ENCODE measurements around the gene RGS17. TPM values are rescaled to one million over a fixed set of nuclear protein-coding genes. Genes with fewer than 3 reads are reported as not detected.
"Not testable (repeated sequence)": the region's sequence is repeated elsewhere in the genome, so short reads cannot be mapped to it uniquely, and the experiment has no call there.

Gene RGS17
- polyA plus RNA-seq, 3 donors, result 2.4 to 3.4 (median 3.0) TPM

DNA sequence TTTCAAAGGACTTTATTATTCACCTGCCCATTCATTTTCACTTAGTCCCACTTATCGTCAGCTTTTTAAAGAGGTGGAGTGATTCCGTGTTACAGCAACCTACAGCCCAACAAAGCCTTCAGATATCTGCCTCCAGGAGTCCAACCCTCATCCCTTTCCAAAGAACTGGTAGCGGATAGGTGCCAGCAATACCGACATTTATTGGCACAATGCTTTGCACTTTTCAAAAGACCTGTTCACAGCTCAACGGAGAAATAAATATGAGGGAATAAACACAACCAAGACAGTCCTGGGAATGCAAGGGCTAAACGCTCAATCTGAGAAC is 127.8 kb downstream of the RGS17 start:
- DNase-seq (ENCODE audit: extremely low read depth in 1 of 11, low read depth in 9 of 11, low spot score in 4 of 11), result no peak

DNA sequence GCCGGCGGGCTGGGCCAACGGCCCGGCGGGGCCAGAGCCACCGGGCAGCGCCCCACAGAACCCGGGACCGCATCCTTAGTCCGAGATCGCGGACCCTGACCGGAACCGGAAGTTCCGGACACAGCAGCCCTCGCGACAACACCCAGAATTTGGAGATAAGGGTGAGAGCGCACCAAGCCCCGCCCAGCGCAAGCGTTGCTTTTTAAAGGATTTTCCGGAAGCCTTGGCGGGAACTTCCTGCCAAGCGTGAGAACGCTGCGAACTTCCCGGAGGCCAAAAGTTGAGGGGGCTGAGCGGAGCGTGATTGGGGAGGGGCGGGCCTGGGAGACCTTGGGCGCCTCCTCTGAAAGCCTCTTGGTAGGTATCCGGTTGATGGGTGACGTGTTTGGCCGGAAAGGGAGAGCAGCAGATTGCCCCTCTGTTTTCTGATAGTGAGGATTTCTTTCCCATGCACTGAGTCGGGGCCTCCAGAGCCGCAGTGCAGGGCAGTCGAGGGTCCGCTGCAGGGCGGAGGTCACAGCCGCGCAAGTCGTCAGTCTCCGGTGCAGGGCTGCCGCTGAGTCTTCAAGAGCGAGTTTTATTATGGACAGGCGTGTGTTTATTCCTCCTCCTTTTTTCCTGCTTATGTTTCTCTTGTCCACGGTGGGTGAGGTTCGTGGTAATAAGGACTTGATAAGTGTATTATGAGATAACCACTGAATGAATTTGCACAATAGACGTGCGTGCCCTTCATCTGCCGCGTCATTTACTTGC is 128.3 kb downstream of the RGS17 start, which contains the start of gene MTRF1L:
Gene MTRF1L (minus strand): TSS at position 97 of the 753 bp plus-strand sequence. CDS start 24 bp downstream, at position 73.
- DNase-seq (ENCODE audit: extremely low read depth in 1 of 11, low read depth in 9 of 11, low spot score in 4 of 11), result peak; percentile 85 to 97 (median 93)

DNA sequence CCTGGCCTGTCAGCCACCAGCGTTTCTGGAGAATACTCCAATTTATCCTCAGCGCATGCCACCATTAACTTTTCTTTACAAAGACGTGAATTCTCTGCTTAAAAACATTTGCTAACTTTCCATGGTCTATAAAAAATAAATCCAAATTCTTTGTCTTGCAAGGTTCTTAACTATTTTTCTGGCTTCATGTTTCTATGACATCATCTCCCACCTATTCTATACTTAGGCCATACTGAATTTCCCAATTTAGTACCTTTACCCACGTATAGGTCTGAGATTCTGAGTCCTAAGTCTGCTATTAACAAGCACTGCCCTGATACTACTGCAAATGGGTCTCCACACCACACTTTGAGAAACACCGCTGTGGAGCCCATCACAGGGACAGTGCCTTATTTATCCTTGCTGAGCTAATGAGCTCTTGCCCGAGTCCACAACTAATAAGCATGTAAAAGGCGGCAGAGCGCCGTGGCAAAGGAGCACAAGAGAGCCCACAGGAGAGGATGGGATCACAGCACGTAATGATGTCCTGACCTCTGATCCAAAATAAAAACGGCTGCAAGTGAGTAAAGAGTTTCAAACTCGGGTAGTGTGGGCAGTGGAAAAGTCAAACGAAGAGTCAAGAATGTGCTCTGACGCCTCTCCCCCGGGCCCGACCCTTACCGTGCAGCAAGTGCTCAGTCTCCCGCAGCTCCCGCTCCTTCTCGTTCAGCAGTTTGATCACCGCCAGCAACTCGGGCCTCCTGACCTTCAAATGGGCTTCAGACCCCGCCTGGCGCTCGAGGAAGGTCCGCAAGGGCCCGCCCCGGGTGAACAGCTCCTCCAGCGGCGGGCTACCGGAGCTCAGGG is 129.1 kb downstream of the RGS17 start:
- DNase-seq (ENCODE audit: extremely low read depth in 1 of 11, low read depth in 9 of 11, low spot score in 4 of 11), result no peak

DNA sequence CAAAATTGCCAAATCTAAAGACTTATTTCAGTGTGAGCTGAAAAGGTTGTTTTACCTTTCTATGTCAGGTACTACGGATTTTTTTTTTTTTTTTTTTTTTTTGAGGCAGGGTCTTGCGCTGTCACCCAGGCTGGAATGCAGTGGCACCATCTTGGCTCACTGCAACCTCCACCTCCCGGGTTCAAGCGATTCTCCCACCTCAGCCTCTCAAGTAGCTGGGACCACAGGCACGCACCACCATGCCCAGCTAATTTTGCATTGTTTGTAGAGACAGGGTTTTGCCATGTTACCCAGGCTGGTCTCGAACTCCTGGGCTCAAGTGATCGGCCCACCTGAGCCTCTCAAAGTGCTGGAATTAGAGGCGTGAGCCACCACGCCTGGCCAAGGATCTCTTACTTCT is 130.3 kb downstream of the RGS17 start:
- not testable (repeated sequence) for DNase-seq (ENCODE audit: extremely low read depth in 1 of 11, low read depth in 9 of 11, low spot score in 4 of 11)

DNA sequence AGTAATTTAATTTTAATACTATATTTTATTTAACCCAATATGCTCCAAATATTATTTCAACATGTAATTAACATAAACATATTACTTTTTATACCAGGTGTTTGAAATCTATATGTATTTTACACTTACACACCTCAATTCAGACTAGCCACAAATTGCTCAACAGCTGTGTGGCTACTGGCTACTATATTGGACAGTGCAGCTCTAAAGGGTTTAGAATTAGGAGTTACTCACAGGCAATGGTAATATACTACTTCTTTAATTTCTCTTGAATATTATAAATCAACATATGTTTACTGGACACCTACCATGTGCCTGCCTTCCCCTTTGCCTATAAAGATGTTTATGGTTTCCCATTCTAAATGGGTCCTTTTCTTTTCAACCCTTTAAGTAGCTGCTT is 130.8 kb downstream of the RGS17 start:
- DNase-seq (ENCODE audit: extremely low read depth in 1 of 11, low read depth in 9 of 11, low spot score in 4 of 11), result no peak

DNA sequence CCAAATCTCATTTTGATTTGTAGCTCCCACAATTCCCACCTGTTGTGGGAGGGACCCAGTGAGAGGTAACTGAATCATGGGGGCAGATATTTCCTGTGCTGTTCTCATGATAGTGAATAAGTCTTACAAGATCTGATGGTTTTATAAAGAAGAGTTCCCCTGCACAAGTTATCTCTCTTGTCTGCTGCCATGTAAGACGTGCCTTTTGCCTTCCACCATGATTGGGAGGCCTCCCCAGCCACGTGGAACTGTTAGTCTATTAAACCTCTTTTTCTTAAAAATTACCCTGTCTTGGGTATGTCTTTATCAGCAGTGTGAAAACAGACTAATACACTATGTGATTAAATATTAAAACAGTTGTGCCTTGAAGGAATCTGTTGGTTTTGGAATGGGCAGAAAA is 131.5 kb downstream of the RGS17 start:
- not testable (repeated sequence) for DNase-seq (ENCODE audit: extremely low read depth in 1 of 11, low read depth in 9 of 11, low spot score in 4 of 11)

DNA sequence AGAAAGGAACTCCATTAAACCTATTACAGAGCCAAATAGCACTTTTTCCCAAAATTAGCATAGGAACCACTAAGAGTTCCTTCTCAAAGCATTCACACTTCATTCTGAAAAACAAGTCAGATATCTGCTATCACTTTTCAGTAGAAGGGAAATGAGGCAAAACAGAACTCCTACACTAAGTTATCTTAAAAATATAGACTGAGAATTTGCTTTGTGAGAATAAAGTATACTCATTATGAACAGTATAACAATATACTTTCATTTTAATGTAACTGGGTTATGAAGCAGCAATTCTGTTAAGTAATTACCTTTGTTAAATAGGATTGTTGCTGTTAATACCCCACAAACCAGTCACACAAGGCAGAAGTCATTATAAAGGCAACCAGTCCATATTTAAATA is 137.2 kb downstream of the RGS17 start:
- no peak for DNase-seq (ENCODE audit: extremely low read depth in 1 of 11, low read depth in 9 of 11, low spot score in 4 of 11)

DNA sequence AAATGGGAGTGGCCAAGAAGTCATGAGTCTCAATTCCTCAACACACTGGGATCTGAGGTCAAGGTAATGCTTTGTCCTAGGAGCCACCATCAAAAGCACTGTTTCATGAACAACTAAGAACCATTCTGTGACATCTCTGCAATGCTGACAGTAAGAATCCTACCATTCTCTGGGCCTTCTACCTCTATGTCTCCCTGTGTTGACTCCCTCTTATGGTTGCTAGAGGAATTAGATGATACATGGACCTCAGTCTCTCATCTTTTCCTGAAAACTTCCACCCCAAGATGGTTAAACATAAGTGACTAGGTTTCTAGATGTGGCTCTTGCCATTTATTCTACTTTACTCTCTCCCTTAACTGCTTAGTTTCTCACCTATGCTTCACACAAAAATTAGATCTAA is 137.7 kb downstream of the RGS17 start:
- DNase-seq (ENCODE audit: extremely low read depth in 1 of 11, low read depth in 9 of 11, low spot score in 4 of 11), result no peak

DNA sequence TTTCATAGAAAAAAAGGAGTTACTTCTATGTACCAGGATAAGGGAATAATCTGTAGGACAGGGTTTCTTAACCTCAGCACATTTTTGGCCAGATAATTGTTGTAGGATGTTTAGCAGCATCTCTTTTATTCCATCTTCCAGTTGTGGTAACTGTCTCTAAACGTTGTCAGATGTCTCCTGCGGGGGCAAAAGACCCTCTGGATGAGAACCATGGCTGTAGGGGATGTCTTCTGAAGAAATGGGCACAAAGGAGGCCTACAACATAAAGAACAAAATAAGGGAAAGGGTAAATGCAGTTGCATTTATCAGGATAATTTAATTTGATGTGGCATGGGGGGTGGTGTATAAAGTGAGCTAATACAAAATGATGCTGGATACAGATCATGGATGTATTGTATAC is 144.1 kb downstream of the RGS17 start:
- DNase-seq (ENCODE audit: extremely low read depth in 1 of 11, low read depth in 9 of 11, low spot score in 4 of 11), result no peak

DNA sequence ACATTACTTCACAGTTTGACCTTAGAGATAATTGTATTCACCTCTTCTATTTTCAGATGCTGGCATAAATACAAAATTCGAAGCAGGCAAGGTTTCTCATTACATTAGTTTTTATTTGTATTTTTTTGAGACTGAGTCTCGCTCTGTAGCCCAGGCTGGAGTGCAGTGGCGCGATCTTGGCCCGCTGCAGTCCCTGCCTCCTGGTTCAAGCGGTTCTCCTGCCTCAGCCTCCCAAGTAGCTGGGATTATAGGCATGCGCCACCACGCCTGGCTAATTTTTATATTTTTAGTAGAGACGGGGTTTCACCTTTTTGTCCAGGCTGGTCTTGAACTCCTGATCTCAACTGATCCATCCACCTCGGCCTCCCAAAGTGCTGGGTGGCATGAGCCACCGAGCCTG is 145.8 kb downstream of the RGS17 start:
- not testable (repeated sequence) for DNase-seq (ENCODE audit: extremely low read depth in 1 of 11, low read depth in 9 of 11, low spot score in 4 of 11)

DNA sequence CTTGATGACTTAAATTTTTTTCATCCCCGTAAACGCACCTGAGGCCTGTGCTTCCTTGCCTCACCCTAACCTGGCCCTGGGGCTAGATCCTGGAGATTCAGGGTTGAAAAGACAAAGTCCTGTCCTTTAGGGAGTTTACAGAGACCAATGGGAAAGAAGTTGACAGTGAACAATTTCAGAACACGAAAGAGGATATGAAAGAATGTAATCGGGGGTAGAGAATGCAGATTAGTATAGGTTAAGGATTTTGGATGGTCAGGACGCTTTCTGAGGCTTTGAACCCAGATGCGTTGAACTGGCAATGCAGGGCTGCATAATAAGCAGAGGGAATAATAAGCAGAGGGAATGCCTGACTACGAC is 146.6 kb downstream of the RGS17 start:
- DNase-seq (ENCODE audit: extremely low read depth in 1 of 11, low read depth in 9 of 11, low spot score in 4 of 11), result no peak

DNA sequence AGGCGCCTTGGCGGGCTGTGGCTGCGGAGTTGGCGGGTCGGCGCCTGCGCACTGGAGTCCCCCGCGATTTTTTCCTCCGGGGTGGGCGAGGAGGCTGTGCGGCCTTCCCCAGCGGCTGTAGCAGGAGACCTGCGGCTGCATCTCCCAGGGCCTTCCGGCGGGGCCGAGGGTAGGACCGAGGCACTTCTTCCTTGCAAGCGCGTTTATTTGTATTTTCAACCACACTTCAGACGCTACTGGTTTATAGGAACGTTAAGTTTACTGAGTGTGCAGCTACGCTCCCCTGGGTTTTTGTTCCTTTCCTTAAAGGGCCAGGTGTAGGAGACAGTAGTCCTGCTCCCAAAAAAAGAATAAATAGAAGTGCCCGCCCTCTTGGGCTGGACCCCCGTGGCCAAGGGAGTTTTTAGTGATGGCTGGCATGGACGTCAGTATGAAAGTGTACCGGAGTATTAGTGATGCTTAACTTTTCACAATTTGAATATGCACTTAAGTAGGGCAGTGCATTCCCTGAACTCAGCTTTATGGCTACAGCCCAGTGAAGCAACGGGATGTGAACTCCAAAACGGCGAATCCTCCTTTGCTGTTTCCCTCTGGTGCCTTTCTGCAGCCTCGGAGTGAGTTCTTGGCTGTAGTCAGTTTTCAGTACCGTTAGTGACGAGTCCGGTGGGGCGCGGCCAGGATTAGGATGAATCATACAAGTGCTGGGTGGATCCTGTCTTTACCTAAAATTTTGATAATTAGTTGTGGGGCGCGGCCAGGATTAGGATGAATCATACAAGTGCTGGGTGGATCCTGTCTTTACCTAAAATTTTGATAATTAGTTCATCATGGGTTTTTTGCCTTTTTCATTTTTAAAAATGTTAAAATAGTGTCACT is 147.2 kb downstream of the RGS17 start:
- DNase-seq (ENCODE audit: extremely low read depth in 1 of 11, low read depth in 9 of 11, low spot score in 4 of 11), result peak in 5 of 11 donors; percentile 26 to 96 (median 92)

DNA sequence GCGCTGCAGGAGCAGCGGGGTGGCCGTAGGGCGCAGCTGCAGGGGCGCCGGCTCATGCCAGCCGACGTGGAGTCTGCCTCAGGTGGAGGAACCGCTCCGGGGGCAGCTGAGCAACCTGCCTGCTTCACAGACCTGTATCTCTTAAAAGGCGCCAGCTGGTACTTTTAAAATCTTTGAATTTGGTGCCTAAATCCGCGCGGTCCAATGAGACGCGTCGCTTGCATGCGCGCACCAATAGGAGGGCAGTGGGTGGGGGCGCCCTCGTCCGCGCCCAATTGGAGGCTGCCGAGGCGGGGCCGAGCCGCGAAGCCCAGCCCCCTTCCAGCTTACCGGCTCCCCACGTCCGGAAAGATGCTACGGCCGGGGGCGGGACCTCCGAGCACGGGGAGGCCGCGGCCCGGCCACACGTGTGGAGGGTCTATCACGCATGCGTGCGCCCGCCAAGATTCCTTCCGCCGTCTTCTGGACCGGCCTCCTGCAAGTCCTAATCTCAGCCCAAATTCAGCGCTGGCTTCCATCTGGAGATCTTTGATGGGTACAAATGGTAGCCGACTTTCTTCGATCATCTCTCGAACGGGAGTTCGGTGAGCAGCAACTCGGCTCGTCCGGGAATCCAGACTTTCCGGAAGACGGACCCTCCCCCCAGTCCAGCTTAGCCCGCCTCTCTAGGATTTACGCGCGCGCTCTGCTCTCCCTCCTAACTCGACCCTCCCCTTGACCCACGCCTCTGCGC is 148.0 kb downstream of the RGS17 start, which contains the start of gene FBXO5:
Gene FBXO5 (minus strand): TSS at position 138 of the 733 bp plus-strand sequence. CDS start 82 bp downstream, at position 56.
- peak; percentile 84 to 96 (median 95) for DNase-seq (ENCODE audit: extremely low read depth in 1 of 11, low read depth in 9 of 11, low spot score in 4 of 11)

DNA sequence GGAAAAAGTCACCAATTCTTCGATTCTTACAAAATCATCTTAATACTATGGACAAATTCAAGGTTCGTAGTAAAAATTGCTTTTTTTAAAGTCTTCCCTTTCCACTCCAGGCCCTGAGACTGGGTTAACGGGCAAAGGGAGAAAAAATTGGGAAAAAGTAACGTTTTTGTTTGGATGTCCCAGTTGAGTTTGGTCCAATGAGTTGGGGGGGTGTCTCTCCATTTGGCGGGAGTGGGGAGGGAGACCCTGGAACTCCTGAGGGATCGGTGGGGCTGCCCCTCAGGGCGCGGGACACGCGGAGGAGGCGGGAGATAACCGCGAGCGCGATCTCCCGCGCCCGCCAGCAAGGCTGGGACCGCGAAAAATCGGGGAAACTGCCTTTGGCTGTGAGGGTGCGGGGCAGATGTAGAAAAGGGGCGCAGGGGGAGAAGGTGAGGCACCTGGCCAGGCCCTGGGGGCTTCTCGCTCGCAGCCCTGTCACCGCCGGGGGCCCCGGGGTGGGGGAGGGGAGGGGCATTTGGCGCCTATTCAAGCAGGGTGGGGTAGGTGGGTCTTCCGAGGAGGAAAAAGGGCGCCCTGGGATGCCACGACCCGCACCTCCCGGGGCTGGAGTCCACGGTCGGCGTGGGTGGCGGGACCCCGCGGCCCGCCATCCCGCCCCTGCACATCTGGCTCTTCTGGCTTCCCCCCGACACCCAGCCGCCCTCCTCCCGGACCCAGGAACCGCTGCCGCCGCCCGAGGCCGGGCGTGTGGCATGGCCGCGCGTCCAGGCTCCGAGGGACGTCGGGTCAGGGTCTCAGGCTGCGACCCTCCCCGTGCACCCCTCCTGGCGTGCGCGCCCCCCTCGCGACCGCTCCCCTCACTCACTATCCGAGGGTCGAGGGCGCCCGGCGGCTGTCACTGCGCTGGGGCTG is 148.8 kb downstream of the RGS17 start:
- no peak for DNase-seq (ENCODE audit: extremely low read depth in 1 of 11, low read depth in 9 of 11, low spot score in 4 of 11)

DNA sequence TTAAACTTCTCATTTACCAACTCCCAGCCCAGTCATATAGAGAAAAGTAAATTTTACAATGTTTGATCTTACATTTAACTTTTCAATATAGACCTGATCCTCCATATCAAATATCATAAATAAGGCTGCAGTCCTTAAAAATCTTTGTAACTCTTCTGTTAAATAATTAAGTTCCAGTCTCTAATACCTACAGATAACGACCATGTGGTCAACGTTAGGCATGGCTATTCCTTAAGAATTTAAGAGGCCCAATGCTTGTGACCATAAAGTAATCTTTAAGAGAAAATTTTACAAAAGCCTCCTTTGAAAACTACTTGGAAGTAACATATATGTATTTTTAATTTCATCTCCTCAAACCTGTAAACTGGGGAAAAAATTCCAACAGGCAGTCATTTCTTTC is 149.9 kb downstream of the RGS17 start:
- no peak for DNase-seq (ENCODE audit: extremely low read depth in 1 of 11, low read depth in 9 of 11, low spot score in 4 of 11)

DNA sequence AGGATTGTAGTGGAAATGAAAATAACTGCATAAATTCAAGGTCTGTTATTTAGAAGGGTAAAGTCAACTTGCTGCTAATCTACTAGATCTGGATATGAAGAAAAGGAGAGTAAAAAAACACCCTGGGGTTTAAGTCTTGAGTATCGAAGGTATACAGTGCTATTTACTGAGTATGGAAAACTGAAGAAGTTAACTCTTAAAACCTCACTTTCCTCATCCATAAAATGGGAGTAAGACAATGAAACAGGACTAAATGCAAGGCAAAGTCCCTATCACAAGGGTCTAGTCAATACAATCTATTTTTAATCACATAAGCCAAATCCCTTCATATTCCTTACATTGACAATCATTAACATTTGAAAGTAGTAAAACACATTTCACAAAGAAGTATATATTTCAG is 150.4 kb downstream of the RGS17 start:
- no peak for DNase-seq (ENCODE audit: extremely low read depth in 1 of 11, low read depth in 9 of 11, low spot score in 4 of 11)

DNA sequence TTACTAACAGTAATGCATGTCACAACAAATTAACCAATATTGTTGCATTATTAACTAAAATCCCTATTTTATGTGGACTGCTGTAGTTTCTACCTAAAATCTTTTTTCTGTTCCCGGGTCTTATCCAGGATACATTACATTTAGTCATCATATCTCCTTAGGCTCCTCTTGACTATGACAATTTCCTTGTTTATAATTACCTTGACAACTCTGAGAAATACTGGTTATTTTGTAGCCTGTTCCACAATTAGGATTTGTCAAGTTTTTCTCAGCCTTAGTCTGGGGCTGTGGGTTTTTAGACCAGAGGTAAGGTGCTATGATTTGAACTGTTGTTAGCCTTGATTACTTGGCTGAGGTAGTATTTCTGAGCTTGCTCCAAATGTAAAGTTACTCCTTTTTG is 152.0 kb downstream of the RGS17 start:
- DNase-seq (ENCODE audit: extremely low read depth in 1 of 11, low read depth in 9 of 11, low spot score in 4 of 11), result no peak

DNA sequence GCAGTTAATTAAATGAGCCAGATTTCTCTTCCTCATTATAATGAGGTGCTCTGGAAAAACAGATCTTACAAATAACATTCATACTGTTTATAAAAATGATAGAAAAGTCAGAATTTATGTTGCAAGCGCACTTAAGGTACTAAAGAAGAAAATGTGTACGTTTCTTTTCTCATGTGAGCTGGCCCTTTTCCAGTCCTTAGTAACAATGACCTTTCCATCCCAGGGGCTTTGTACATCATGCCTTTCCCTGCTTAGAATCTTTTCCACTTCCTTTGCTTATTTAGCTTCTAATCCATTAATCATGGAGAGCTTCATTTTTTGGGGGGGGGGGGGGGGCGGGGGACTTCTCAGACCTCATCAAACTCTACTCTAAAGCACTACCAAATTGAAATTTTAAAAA is 153.0 kb downstream of the RGS17 start:
- DNase-seq (ENCODE audit: extremely low read depth in 1 of 11, low read depth in 9 of 11, low spot score in 4 of 11), result no peak

Measured in renal cortex interstitium (tissue), 11 donors.